ENCODE measurements around the gene GNG8. TPM values are rescaled to one million over a fixed set of nuclear protein-coding genes. Genes with fewer than 3 reads are reported as not detected.

Gene GNG8
- total RNA-seq, 1 experiment from 2014 or later, result not detected

GRCh38 chr19:46608178-46608577 is 27.8 kb downstream of the GNG8 start:
- DNase-seq (ENCODE audit: low read depth, low spot score), result no peak
- TF ChIP-seq, protein P1, sequence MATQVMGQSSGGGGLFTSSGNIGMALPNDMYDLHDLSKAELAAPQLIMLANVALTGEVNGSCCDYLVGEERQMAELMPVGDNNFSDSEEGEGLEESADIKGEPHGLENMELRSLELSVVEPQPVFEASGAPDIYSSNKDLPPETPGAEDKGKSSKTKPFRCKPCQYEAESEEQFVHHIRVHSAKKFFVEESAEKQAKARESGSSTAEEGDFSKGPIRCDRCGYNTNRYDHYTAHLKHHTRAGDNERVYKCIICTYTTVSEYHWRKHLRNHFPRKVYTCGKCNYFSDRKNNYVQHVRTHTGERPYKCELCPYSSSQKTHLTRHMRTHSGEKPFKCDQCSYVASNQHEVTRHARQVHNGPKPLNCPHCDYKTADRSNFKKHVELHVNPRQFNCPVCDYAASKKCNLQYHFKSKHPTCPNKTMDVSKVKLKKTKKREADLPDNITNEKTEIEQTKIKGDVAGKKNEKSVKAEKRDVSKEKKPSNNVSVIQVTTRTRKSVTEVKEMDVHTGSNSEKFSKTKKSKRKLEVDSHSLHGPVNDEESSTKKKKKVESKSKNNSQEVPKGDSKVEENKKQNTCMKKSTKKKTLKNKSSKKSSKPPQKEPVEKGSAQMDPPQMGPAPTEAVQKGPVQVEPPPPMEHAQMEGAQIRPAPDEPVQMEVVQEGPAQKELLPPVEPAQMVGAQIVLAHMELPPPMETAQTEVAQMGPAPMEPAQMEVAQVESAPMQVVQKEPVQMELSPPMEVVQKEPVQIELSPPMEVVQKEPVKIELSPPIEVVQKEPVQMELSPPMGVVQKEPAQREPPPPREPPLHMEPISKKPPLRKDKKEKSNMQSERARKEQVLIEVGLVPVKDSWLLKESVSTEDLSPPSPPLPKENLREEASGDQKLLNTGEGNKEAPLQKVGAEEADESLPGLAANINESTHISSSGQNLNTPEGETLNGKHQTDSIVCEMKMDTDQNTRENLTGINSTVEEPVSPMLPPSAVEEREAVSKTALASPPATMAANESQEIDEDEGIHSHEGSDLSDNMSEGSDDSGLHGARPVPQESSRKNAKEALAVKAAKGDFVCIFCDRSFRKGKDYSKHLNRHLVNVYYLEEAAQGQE (IDR thresholded peaks at IDR 0.05; ENCODE audit: insufficient read depth in 1 of 2, low read depth in 2 of 2, low read length in 1 of 2), result no peak
- no peak for TF ChIP-seq TCF7L2 (IDR thresholded peaks at IDR 0.05; ENCODE audit: low read depth, low read length)
- TF ChIP-seq POLR2AphosphoS5 (IDR thresholded peaks at IDR 0.05; ENCODE audit: low read depth, low read length), result no peak
- TF ChIP-seq, protein P2, sequence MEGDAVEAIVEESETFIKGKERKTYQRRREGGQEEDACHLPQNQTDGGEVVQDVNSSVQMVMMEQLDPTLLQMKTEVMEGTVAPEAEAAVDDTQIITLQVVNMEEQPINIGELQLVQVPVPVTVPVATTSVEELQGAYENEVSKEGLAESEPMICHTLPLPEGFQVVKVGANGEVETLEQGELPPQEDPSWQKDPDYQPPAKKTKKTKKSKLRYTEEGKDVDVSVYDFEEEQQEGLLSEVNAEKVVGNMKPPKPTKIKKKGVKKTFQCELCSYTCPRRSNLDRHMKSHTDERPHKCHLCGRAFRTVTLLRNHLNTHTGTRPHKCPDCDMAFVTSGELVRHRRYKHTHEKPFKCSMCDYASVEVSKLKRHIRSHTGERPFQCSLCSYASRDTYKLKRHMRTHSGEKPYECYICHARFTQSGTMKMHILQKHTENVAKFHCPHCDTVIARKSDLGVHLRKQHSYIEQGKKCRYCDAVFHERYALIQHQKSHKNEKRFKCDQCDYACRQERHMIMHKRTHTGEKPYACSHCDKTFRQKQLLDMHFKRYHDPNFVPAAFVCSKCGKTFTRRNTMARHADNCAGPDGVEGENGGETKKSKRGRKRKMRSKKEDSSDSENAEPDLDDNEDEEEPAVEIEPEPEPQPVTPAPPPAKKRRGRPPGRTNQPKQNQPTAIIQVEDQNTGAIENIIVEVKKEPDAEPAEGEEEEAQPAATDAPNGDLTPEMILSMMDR (IDR thresholded peaks at IDR 0.05), result no peak
- no peak for TF ChIP-seq SIN3A (IDR thresholded peaks at IDR 0.05; ENCODE audit: borderline replicate concordance, insufficient read depth, low read depth, low read length)
- ATAC-seq, result no peak
- no peaks in the 10 kb centered on the region for H3K9me3 ChIP-seq (ENCODE audit: control insufficient read depth, insufficient read depth, low read depth, low read length)
- in situ Hi-C loops (cut with HindIII; ENCODE audit: low pct_unique_long_range_greater_than_20kb, low sequenced_read_pairs), result no loop called here
- no TSS peak for BruUV-seq (replicated peaks)
- no peak overlapping the region for H3K4me3 ChIP-seq (ENCODE audit: low read depth in 2 of 2, low read length in 2 of 2)
- H3K27ac ChIP-seq (ENCODE audit: low read length), result no peak overlapping the region
- peaks cover 11% of the 10 kb centered on the region for H3K4me1 ChIP-seq (ENCODE audit: control insufficient read depth, insufficient read depth, low read length)
- intact Hi-C loops (cut with micrococcal nuclease; ENCODE audit: unreplicated experiment), result no loop called here
- CTCF ChIA-PET, result no interaction called here
- peaks cover 5% of the 10 kb centered on the region for H3K36me3 ChIP-seq (ENCODE audit: control insufficient read depth, insufficient read depth, low read length)
- POLR2A ChIA-PET, result no interaction called here
- H3K27me3 ChIP-seq (ENCODE audit: control insufficient read depth, insufficient read depth, low read length), result no peaks in the 10 kb centered on the region

- ChIA-PET POLR2A (no interaction called here), CTCF (no interaction called here)
- Histone ChIP-seq H3K27ac (ENCODE audit: low read length) (no peak overlapping the region), H3K36me3 (ENCODE audit: control insufficient read depth, insufficient read depth, low read length) (peaks cover 5% of the 10 kb centered on the region), H3K4me3 (ENCODE audit: low read depth in 2 of 2, low read length in 2 of 2) (no peak overlapping the region), H3K27me3 (ENCODE audit: control insufficient read depth, insufficient read depth, low read length) (no peaks in the 10 kb centered on the region), H3K9me3 (ENCODE audit: control insufficient read depth, insufficient read depth, low read depth, low read length) (no peaks in the 10 kb centered on the region), H3K4me1 (ENCODE audit: control insufficient read depth, insufficient read depth, low read length) (peaks cover 14% of the 10 kb centered on the region)
- no peak for ATAC-seq
- TF ChIP-seq POLR2AphosphoS5 (IDR thresholded peaks at IDR 0.05; ENCODE audit: low read depth, low read length) (no peak), TCF7L2 (IDR thresholded peaks at IDR 0.05; ENCODE audit: low read depth, low read length) (no peak), SIN3A (IDR thresholded peaks at IDR 0.05; ENCODE audit: borderline replicate concordance, insufficient read depth, low read depth, low read length) (no peak)
- TF ChIP-seq, protein P1 (IDR thresholded peaks at IDR 0.05; ENCODE audit: insufficient read depth in 1 of 2, low read depth in 2 of 2, low read length in 1 of 2), result no peak
- TF ChIP-seq, protein P2 (IDR thresholded peaks at IDR 0.05), result no peak
- no TSS peak for BruUV-seq (replicated peaks)
- intact Hi-C loops (cut with micrococcal nuclease; ENCODE audit: unreplicated experiment) (no loop called here), in situ Hi-C loops (cut with HindIII; ENCODE audit: low pct_unique_long_range_greater_than_20kb, low sequenced_read_pairs) (no loop called here)
- DNase-seq (ENCODE audit: low read depth, low spot score), result no peak
Measured at GRCh38 chr19:46607448-46607841, 28.6 kb downstream of the GNG8 start.
